Measurements from ENCODE around the gene POU5F1. TPM values are rescaled to one million over a fixed set of nuclear protein-coding genes. Genes with fewer than 3 reads are reported as not detected.

POU5F1 gene
- total RNA-seq, 1 experiment from 2014 or later = 1.1 TPM

DNA sequence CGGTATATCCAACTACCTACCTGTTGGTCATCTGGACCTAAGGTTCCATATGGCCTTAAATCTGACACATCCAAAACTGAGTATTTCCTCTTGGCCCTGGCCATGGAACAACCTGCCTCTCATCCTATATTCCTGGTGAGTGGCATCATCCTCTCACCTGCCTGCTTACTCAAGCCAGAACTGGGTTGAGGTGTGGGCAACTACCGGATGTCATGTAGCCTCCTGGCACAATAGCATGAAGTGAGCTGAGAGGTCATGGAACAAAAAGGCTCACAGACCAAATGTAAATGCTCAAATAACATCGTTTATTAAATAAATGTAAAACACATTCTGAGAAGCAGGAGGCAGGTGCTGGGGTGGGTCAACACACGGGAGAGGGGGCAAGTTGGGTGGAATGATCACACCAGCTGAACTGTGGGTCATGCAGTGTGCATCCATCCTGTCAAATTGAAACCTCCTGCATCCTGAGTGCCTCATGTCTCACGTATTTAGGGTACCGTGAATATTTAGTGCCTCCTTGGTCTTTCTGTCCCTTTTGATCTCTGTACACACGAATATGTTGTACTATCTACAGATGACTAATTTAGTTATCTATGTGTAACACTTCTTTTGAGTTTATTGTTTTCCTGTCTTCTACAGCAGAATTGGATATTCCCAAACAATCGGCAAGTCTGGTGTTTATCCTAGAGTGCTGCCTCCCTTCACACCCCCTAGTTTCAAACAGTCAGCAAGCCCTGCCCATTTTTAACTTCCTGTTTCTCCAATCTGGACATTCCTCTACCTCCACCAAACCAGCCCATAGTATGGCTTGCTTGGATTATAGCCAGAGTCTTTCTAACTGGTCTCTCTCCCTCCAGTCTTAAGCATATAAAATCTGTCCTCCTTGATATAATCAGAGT is 7.9 kb upstream of the POU5F1 start:
- H3K36me3 ChIP-seq (ENCODE audit: control insufficient read depth, insufficient read depth, low read length) = no peaks in the 10 kb centered on the region
- no peak overlapping the region for H3K27ac ChIP-seq (ENCODE audit: low read length)
- ATAC-seq (no peak), DNase-seq (ENCODE audit: low read depth, low spot score) (no peak)
- no peak overlapping the region for H3K4me3 ChIP-seq (ENCODE audit: low read depth in 2 of 2, low read length in 2 of 2)
- TF ChIP-seq TCF7L2 (IDR thresholded peaks at IDR 0.05; ENCODE audit: low read depth, low read length) = no peak
- no peak for TF ChIP-seq SIN3A (IDR thresholded peaks at IDR 0.05; ENCODE audit: borderline replicate concordance, insufficient read depth, low read depth, low read length)
- TF ChIP-seq, protein P1, sequence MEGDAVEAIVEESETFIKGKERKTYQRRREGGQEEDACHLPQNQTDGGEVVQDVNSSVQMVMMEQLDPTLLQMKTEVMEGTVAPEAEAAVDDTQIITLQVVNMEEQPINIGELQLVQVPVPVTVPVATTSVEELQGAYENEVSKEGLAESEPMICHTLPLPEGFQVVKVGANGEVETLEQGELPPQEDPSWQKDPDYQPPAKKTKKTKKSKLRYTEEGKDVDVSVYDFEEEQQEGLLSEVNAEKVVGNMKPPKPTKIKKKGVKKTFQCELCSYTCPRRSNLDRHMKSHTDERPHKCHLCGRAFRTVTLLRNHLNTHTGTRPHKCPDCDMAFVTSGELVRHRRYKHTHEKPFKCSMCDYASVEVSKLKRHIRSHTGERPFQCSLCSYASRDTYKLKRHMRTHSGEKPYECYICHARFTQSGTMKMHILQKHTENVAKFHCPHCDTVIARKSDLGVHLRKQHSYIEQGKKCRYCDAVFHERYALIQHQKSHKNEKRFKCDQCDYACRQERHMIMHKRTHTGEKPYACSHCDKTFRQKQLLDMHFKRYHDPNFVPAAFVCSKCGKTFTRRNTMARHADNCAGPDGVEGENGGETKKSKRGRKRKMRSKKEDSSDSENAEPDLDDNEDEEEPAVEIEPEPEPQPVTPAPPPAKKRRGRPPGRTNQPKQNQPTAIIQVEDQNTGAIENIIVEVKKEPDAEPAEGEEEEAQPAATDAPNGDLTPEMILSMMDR (IDR thresholded peaks at IDR 0.05) = no peak
- no peak for TF ChIP-seq POLR2AphosphoS5 (IDR thresholded peaks at IDR 0.05; ENCODE audit: low read depth, low read length)
- TF ChIP-seq, protein P2, sequence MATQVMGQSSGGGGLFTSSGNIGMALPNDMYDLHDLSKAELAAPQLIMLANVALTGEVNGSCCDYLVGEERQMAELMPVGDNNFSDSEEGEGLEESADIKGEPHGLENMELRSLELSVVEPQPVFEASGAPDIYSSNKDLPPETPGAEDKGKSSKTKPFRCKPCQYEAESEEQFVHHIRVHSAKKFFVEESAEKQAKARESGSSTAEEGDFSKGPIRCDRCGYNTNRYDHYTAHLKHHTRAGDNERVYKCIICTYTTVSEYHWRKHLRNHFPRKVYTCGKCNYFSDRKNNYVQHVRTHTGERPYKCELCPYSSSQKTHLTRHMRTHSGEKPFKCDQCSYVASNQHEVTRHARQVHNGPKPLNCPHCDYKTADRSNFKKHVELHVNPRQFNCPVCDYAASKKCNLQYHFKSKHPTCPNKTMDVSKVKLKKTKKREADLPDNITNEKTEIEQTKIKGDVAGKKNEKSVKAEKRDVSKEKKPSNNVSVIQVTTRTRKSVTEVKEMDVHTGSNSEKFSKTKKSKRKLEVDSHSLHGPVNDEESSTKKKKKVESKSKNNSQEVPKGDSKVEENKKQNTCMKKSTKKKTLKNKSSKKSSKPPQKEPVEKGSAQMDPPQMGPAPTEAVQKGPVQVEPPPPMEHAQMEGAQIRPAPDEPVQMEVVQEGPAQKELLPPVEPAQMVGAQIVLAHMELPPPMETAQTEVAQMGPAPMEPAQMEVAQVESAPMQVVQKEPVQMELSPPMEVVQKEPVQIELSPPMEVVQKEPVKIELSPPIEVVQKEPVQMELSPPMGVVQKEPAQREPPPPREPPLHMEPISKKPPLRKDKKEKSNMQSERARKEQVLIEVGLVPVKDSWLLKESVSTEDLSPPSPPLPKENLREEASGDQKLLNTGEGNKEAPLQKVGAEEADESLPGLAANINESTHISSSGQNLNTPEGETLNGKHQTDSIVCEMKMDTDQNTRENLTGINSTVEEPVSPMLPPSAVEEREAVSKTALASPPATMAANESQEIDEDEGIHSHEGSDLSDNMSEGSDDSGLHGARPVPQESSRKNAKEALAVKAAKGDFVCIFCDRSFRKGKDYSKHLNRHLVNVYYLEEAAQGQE (IDR thresholded peaks at IDR 0.05; ENCODE audit: insufficient read depth in 1 of 2, low read depth in 2 of 2, low read length in 1 of 2) = no peak
- ChIA-PET CTCF (no interaction called here), POLR2A (no interaction called here)
- BruUV-seq (replicated peaks) = no TSS peak
- no peaks in the 10 kb centered on the region for H3K9me3 ChIP-seq (ENCODE audit: control insufficient read depth, insufficient read depth, low read depth, low read length)
- in situ Hi-C loops (cut with HindIII; ENCODE audit: low pct_unique_long_range_greater_than_20kb, low sequenced_read_pairs) = no loop called here
- no peaks in the 10 kb centered on the region for H3K4me1 ChIP-seq (ENCODE audit: control insufficient read depth, insufficient read depth, low read length)
- H3K27me3 ChIP-seq (ENCODE audit: control insufficient read depth, insufficient read depth, low read length) = no peaks in the 10 kb centered on the region
- intact Hi-C loops (cut with micrococcal nuclease; ENCODE audit: unreplicated experiment) = no loop called here

DNA sequence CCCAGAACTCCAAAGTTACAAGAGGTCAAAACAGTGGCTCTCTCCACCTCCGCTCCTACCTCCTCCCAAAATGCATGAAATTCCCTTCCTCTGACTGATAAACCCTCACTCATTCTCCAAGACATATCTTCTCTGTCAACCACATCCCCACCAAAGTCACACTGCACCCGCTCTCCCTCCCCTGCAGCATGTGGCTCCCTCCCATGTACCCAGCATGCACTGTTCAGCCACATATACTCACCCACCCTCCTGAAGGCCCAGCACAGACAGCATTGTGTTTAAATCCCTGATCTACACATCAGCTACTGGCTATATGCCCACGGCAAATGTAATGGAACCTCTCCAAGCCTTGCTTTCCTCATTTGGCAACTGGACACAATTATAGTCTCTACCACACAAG is 5.5 kb upstream of the POU5F1 start:
- ATAC-seq = no peak

More for the DNA sequence above, 5.5 kb upstream of the POU5F1 start:
- H3K27ac ChIP-seq (ENCODE audit: low read length) = no peak overlapping the region
- intact Hi-C loops (cut with micrococcal nuclease; ENCODE audit: unreplicated experiment) = no loop called here
- BruUV-seq (replicated peaks) = no TSS peak
- DNase-seq (ENCODE audit: low read depth, low spot score) = no peak
- no peaks in the 10 kb centered on the region for H3K27me3 ChIP-seq (ENCODE audit: control insufficient read depth, insufficient read depth, low read length)
- POLR2A ChIA-PET = no interaction called here
- H3K4me3 ChIP-seq (ENCODE audit: low read depth in 2 of 2, low read length in 2 of 2) = no peak overlapping the region
- TF ChIP-seq TCF7L2 (IDR thresholded peaks at IDR 0.05; ENCODE audit: low read depth, low read length) (no peak), POLR2AphosphoS5 (IDR thresholded peaks at IDR 0.05; ENCODE audit: low read depth, low read length) (no peak), SIN3A (IDR thresholded peaks at IDR 0.05; ENCODE audit: borderline replicate concordance, insufficient read depth, low read depth, low read length) (no peak)
- TF ChIP-seq, protein P2 (IDR thresholded peaks at IDR 0.05; ENCODE audit: insufficient read depth in 1 of 2, low read depth in 2 of 2, low read length in 1 of 2) = no peak
- TF ChIP-seq, protein P1 (IDR thresholded peaks at IDR 0.05) = no peak
- no peaks in the 10 kb centered on the region for H3K4me1 ChIP-seq (ENCODE audit: control insufficient read depth, insufficient read depth, low read length)
- CTCF ChIA-PET = no interaction called here
- in situ Hi-C loops (cut with HindIII; ENCODE audit: low pct_unique_long_range_greater_than_20kb, low sequenced_read_pairs) = no loop called here
- H3K36me3 ChIP-seq (ENCODE audit: control insufficient read depth, insufficient read depth, low read length) = no peaks in the 10 kb centered on the region
- H3K9me3 ChIP-seq (ENCODE audit: control insufficient read depth, insufficient read depth, low read depth, low read length) = no peaks in the 10 kb centered on the region

Data from Panc1 (cell line).